T-helper 1 cell (primary cell): ENCODE results near the gene KIAA0232.
"Not testable (repeated sequence)": the region's sequence is repeated elsewhere in the genome, so short reads cannot be mapped to it uniquely, and the experiment has no call there.

Experiments
- DNase-seq, 5 donors: peaks; one replicate each; pipeline ENCODE4 v3.0.0-alpha.2; 2012 to 2020

Gene KIAA0232

DNA sequence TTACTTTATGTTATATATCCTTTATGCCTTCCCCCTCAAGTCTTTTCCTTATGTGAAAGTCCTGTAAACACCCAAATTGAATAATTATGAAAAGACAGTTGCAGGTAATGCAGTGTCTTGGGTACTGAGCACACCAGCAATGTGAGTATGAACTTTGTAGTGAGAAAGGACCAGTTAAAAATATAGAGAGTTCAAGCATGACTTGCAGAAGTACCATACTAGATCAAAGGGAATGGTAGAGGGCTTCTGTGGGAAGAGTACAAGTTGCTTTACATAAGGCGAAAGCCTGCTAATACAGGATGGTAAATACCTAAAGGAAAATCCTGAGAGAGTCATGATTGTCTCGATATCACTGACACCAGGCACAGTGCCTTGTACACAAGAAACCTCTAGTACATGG is 25.7 kb downstream of the KIAA0232 start:
- no peak for DNase-seq

DNA sequence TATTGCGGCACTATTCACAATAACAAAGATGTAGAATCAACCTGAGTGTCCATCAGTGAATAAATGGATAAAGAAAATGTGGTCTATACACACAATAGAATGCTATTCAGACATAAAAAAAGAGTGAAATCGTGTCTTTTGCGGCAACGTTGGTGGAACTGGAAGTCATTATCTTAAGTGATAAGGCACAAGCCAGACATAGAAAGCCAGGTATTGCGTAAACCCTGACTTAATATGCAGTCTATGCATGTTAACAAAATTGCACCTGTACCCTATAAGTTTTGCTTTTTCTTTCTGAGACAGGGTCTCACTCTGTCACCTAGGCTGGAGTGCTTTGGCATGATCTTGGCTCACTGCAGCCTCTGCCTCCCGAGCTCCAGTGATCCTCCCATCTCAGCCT is 28.6 kb downstream of the KIAA0232 start:
- DNase-seq: no peak

DNA sequence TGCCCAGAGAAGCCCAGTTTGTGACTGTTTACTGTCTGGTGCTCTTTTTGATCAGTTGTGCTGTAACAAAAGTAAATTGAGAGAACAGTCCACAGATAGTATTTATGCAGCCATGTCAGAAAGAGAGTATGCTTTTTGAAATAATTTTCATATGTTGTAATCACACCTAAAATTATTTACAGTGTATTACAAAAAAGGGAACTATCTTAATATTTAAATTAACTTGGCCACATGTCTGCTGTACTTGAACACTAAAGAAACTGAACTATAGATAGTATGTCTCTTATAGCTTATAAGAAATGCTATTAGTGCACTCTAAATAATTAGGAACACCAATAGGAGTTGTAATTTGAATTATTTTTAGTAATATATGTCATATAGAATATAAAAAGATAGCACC is 30.2 kb downstream of the KIAA0232 start:
- no peak for DNase-seq

DNA sequence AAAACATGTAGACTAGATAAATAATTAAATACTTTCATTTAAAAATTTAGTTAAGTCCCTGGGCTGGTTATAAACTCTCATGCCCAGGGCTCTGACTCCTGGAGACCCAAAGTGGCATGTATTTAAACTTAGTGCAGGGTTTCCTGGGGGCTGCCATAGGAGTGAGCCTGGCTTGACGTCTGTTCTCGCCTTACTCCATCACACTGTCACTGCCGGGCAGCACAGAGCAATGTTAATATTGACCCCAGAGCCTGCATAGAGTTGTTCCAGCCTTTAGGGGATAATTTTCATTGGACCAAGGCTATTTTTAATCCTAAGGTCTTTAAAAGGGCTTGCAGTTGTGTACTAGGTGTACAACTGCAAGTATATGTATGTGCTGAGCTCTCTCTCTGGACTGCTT is 31.2 kb downstream of the KIAA0232 start:
- no peak for DNase-seq

DNA sequence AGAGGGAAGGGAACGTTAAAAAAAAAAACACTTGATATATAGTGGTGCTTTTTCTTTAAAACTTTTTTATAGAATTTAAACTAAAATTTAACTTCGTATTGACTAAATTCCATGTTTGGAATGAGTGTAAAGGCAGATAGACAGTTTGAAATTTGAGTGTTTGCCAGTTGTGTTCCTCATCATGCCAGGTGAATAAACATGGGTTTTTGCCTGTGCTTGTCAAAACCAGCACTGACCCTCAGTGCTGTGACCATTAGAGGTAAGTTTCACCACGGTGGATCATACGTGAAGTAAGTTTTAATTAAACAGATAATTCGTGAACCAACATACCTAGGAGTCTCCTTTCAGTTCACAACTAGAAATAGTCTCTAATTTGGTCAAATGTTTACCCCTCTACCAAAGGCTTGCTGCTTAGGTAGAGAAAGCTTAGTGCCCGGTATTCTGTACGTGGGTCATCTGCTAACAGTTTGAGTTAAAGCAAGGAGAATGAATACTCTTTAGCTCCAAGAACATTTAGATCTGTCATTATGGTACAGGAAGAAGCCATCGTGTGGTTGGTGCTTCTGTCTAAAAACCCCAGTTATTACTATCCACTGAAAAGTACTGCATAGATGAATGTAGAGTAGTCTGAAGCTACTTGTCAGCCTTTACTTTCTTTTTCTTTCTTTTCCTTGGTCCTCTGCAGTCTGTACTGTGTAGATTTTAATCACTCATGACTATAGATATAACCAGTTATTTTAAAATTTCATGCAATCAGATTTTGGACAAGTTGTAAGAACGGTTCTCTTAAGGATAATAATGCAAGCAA is 32.7 kb downstream of the KIAA0232 start:
- DNase-seq: no peak

DNA sequence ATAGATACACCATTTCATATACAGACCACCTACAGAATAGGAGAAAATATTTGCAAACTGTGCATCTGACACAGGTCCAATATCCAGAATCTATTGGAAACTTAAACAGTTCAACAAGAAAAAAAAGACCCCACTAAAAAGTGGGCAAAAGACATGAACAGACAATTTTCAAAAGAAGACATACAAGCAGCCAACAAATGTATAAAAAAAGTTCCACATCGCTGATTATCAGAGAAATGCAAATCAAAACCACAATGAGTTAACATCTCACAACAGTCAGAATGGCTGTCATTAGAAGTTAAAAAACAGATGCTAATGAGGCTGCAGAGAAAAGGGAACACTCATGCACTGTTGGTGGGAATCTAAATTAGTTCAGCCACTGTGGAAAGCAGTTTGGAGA is 36.8 kb downstream of the KIAA0232 start:
- no peak for DNase-seq

DNA sequence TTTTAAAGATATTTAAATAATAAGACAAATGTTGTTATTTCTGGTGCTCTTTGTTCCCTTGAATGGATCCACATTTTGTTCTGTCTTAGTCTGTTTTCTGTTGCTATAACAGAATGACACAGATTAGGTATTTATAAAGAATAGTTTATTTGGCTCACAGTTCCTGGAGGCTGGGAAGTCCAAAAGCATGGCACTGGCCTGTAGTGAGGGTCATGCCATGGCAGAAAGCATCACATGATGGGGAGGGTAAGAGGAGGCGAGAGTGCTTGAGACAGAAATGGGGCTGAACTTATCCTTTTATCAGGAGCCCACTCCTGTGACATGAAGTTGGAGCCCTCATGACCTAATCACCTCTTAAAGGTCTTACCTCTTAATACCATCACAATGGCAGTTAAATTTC is 38.2 kb downstream of the KIAA0232 start:
- DNase-seq: no peak

DNA sequence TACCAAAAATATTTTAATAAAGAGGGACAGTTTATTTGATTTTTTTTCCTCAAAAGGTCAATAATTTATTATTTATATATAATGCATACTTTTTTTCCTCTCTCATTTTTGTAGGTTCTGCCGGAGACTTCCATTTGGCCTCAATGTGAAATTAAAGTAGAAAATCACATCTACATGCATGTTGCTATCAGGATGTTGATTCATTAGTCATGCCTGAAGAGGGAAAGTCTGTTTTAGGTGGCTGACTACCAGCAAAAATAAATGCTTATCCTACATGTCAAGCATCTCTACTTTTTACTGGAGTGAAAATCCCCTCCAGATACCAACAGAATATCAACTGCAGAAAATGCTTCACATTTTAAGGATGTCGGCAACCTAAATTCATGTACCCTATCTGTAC is 41.5 kb downstream of the KIAA0232 start:
- DNase-seq: no peak

DNA sequence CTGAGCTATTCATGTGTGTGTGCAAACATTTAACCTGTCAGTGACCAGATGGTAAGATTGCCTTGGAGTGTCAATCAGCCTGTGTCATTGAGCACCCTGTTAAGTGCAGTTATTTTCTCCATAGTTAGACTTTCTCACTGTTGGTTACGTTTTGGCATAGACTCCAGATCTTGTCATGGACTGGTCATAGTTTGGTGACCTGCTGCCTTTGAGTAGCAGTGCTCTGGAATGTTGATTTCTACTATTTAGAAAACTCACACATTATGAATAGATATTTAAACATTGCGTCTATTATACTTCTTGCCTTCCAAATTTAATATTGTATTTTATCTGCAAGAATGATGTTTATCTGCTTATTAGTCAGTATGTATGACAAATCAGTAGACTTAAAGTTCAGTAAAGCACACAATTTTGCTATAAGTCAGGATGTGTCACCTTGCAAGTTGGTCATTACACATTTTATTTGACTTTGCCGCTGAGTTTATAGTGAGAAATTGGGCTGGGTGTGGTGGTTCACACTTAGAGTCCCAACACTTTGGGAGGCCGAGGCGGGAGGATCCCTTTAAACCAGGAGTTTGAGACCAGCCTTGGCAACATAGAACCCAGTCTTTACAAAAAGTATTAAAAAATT is 42.4 kb downstream of the KIAA0232 start:
- DNase-seq: no peak

DNA sequence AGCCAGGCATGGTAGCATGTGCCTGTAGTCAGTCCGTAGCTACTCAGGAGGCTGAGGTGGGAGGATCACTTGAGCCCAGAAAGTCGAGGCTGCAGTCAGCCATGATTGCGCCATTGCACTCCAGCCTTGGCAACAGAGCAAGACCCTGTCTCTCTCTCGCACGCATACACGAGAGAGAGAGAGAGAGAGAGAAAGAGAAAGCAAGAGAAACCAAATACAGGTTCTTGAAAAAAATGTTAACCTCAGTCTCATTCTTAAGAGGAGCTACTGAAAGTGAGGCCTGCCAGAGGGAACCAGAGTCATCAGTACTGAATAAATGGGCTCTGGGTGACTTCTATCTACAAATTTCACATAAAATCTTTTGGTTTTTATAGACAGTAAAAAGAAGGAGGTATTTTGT is 42.9 kb downstream of the KIAA0232 start:
- no peak for DNase-seq

DNA sequence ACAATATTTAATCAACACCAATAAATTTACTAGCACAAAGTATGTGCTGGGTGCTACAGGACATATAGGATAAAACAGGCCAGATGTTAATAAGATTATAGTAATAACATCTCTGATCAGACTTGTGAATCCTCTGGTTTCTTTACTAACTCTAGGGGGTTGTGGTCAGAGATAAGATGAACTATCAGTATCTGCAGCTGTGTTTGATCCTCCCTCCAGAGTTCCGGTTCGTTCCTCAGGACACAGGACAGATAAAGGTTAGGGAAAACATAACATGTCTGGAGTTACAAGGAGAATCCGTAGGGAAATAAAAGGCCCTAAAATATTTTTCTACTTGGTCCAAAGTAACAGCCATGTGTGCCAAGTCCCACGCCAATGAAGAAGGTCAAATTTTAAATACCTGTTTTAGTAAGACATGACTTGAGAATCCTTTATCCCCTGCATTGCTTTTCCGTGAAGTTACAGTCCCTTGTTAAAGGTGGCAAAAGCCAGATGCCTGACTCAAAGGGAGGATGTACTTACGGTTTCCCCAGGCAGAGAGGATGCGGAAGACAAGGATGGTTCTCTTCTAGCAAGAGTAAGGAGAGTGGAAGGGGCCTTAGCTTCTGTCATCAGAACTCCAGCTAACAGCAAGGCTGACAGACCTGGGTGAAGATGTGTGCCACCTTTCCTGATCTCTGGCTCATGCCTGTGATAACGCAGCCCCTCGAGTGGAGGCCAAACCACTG is 44.4 kb downstream of the KIAA0232 start:
- no peak for DNase-seq

DNA sequence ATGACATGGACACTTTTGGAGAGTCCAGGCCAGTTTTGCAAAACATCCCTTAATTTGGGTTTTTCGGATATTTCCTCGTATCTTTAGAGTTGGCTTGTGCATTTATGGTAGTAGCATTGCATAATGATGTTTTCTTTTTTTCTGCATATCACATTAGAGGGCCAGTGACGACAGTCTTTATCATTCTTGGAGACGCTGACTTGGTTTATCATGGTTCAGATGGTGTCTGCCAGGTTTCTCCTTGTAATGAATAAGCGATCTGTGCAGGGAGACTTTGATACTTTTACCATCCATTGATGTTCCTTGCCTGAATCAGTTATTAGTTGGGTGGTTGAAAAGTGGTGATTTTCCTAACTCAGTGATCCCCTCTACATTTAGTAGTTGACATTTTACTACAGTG is 46.6 kb downstream of the KIAA0232 start:
- no peak for DNase-seq

DNA sequence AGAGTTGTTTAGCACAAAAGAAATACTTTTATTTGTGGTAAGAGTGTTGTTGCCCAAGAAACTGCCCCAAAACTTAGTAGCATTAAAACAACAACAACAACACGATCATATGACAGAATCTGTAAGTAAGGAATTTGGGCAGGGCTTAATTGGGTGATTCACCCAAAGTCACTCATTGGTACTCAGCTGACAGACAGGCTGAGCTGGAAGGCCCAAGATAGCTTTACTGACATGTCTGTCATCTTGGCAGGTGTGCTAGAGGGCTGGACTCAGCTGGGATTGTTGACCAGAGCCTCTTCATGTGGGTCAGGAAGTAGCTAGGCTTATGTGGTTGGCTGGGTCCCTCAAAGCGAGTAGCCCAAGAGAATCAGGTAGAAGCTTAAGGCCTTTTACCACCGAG is 52.3 kb downstream of the KIAA0232 start:
- no peak for DNase-seq

DNA sequence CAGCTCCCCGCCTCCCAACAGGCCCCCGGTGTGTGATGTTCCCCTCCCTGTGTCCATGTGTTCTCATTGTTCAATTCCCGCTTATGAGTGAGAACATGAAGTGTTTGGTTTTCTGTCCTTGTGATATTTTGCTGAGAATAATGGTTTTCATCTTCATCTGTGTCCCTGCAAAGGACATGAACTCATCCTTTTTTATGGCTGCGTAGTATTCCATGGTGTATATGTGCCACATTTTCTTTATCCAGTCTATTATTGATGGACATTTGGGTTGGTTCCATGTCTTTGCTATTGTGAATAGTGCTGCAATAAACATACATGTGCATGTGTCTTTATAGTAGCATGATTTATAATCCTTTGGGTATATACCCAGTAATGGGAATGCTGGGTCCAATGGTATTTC is 53.1 kb downstream of the KIAA0232 start:
- not testable (repeated sequence) for DNase-seq

DNA sequence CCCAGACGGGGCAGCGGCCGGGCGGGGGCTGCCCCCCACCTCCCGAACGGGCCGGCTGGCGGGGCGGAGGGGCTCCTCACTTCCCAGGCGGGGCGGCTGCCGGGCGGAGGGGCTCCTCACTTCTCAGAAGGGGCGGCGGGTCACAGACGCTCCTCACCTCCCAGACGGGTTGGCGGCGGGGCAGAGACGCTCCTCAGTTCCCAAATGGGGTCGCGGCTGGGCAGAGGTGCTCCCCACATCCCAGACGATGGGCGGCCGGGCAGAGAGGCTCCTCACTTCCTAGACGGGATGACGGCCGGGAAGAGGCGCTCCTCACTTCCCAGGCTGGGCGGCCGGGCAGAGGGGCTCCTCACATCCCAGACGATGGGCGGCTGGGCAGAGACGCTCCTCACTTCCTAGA is 54.6 kb downstream of the KIAA0232 start:
- not testable (repeated sequence) for DNase-seq

DNA sequence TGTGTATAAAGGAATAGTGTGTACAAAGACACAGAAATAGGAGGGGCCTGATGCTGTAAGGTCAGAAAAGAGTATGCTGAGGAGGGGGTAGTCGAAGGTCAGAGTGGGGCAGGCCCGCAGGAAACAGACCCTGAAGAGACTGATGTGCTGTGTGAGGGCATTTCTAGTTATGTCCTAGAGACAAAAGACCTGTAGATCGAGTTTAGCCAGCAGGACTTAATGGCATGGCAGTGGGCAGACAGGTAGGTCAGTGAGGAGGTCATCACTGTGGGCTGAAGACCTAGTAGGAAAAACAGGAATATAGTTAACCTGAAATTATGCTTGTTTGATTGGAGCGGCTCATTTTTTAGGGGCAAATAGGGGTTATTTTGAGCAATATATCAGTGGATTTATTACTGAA is 57.1 kb downstream of the KIAA0232 start:
- DNase-seq: no peak

DNA sequence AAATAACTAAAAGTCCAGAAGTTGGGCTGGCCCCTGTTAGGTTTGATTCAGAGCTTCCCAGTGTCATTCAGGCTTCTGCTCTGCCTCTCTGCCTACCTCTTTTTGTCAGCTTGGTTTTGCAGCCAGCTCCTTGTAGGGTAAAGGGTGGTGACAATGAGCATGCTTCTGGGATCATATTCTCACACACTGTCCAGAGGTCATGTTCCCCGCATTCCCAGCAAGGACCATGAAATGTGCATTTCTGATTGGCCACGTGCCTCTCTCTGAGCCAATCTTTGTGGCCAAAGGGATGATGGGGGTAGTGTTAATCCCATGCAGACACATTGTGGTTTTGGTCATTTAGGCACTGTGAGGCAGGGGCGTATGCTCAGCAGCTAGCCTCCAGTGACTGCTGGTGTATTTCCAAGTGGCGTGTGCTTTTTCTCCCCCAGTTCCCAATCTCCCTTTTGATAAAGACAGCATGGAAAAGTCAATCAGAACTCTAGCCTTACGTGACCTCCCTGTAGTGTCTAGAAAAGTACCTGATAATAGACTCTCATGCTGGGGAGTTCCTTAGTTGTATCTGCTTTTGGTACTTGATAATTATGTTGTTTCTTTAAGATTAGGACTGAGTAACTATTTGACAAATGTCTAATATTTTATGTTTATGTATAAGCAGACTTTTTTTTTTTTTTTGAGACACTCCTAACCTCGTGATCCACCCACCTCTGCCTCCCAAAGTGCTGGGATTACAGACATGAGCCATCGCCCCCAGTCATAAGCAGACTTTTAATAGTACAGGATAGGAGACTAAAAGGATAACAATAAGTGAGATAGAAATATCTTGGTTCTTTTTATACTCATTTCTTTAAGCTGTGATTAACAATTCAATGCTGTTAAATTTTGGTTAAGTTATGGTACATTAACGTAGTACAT is 57.8 kb downstream of the KIAA0232 start:
- DNase-seq: no peak

DNA sequence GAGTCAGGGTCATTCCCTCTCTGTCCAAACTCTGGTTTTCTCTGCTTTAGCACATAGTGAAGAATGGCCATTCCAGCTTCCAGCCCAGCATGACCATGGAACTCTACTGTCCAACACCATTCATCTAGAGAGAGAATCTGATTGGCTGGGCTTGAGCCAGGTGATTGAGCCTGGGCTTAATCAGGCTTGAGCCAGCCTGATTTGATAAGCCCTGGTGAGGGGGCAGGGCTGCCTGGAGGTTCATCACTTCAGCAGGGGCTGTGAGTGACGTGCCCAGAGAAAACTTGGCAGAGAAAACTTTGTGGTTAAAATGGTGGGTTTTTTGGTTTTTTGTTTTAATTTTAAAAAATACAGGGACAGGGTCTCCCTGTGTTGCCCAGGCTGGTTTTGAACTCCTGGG is 62.5 kb downstream of the KIAA0232 start:
- DNase-seq: no peak

DNA sequence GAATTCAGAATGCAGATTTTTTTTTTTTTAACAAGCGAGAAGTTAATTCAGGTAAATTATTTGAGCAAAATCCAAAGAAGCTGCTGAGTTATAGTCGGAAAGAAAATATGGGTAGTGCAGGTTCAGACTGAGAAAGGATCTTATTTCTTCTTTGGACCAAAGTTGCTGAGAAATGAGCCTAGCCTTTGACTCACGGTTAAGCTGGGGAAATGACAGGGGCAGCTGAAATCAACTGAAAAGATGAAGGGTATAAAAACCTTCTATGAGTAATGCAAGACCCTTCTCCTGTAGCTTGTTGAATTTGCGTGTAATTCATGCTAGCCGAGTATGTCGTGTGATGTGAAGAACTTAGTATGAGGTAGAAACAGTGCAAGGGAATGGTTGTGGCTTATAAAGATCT is 63.0 kb downstream of the KIAA0232 start:
- no peak for DNase-seq

DNA sequence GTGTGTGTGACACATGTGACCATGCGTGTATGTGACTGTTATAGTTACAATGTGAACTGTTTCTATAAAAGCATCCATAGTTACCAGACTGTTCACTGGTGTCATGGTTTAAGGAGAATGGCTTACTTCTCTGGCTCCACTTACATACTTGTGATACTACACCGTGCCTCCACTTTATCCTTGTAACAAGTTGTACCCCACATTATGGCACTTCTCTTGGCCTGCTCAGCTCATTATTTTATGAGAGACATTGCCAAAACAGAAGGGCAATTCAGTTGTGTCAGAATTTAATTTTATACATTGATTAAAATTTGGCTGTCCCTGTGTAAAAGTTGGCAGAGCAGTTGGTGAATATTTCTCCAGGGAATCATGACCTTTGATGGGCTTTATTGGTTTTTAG is 64.7 kb downstream of the KIAA0232 start:
- DNase-seq: no peak

DNA sequence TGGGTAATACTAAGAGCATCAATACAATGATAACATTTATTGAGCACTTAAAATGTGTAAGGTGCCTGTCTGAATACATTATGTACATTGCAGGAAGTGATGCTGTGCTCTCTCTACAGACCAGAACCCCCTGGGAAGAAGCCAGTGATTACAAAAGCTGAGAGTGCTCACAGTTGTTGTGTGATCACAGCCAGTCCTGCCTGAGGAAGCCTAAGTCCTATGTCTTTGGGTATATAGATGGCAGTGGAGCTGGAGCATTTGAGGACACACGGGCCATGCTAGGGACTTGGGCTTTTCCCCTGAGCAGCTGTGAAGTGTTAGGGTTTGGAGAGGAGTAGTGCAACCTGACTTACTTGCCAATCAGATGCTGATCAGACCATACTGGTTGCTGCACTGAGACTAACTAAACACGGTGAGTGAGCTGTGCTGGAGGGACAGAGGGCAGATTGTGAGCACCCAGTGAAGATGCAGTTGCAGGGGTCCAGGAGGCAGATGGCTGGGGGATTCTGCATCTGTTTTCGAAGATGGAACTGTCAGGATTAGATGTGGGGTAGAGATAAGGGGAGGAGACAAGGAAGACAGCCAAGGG is 66.3 kb downstream of the KIAA0232 start:
- DNase-seq: no peak

DNA sequence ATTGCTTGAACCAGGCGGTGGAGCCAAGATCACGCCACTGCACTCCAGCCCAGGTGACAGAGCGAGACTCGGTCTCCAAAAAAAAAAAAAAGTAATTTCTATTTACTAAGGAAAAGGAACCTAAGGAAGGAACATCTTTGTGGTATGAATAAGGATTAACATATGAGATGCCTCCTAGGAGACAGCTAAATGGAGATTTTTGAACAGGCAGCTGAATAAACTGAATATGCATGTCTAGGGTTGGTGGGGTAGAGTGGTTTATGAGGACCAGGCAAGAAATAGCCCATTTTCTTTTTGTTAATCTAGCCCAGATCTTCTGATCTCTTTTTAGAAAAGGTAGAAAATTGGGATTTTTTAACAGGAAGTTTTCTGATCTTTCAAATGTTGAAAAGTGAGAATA is 67.2 kb downstream of the KIAA0232 start:
- DNase-seq: no peak

DNA sequence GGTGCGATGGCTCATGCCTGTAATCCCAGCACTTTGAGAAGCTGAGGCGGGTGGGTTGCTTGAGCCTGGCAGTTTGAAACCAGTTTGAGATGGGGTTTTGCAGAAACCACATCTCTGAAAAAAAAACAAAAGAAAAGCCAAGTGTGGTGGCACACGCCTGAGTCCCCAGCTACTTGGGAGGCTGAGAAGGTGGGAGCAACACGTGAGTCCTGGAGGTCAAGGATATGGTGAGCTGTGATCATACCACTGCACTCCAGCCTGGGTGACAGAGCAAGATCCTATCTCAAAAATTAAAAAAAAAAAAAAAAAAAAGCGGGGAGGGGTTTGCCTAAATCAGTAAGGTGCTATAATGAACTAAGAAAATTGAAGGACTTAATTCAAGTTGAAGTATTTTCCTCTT is 68.9 kb downstream of the KIAA0232 start:
- DNase-seq: no peak
